ENCODE data around the gene USP46.

GRCh38 chr4:52628543-52628942 lies 30.6 kb downstream of the USP46 start:
- TF ChIP-seq CTCF (conservative IDR thresholded peaks at IDR 0.05 in 1 of 2, IDR thresholded peaks at IDR 0.05 in 1 of 2; ENCODE audit: extremely low read depth in 1 of 2, insufficient read depth in 1 of 2, low read depth in 1 of 2, low read length in 2 of 2) = no peak
- TF ChIP-seq EZH2 (IDR thresholded peaks at IDR 0.05; ENCODE audit: borderline replicate concordance, low read length) = no peak
